Astrocyte (in vitro differentiated cells and primary cell): ENCODE results near the gene PADI6.

Experiments
- EZH2 ChIP-seq: IDR thresholded peaks from 2 replicates; pipeline ENCODE4 v1.6.1; 2012; ENCODE audit warnings: mild to moderate bottlenecking, low read length, inconsistent platforms; ENCODE audit not compliant: insufficient read depth
- TF ChIP-seq, protein P1 (sequence below): IDR thresholded peaks from 2 replicates; pipeline ENCODE4 v1.5.1; 2011; ENCODE audit warnings: low read depth, mild to moderate bottlenecking, inconsistent platforms, low read length, moderate library complexity; ENCODE audit not compliant: insufficient read depth

DNA sequence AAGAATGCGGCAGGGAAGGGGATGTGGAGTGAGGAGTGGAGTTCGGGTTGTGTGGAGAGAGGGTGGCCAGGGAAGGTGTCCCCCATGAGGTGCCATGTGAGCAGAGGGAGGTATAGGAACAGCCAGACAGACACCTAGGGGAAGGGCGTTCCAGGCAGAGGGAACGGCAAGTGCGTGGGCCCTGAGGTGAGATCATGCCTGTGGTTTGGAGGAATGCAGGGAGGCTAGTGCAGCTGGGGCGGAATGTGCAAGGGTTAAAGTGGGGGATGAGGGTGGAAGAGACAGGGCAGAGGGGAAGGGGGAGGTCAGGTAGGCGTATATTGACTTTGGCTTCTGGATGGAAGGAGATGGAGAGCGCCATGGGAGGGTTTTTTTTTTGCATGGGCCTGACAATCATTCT, 31.6 kb upstream of the PADI6 start:
- TF ChIP-seq, protein P1, sequence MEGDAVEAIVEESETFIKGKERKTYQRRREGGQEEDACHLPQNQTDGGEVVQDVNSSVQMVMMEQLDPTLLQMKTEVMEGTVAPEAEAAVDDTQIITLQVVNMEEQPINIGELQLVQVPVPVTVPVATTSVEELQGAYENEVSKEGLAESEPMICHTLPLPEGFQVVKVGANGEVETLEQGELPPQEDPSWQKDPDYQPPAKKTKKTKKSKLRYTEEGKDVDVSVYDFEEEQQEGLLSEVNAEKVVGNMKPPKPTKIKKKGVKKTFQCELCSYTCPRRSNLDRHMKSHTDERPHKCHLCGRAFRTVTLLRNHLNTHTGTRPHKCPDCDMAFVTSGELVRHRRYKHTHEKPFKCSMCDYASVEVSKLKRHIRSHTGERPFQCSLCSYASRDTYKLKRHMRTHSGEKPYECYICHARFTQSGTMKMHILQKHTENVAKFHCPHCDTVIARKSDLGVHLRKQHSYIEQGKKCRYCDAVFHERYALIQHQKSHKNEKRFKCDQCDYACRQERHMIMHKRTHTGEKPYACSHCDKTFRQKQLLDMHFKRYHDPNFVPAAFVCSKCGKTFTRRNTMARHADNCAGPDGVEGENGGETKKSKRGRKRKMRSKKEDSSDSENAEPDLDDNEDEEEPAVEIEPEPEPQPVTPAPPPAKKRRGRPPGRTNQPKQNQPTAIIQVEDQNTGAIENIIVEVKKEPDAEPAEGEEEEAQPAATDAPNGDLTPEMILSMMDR: no peak
- no peak for TF ChIP-seq EZH2
